Immature natural killer cell (primary cell): ENCODE measurements around the gene SPG7. TPM values are rescaled to one million over a fixed set of nuclear protein-coding genes. Genes with fewer than 3 reads are reported as not detected.

Experiments used
- DNase-seq, 3 donors: peaks; one replicate each; pipeline ENCODE4 v3.0.0; 2022; ENCODE audit warnings: mixed read lengths in 1 of 3
- H3K27ac Mint-ChIP-seq, 6 donors: one replicate each; pipeline ENCODE4 v1.8.0; 2020; ENCODE audit warnings: mixed read lengths in 6 of 6, mild to moderate bottlenecking in 5 of 6, inconsistent platforms in 4 of 6, moderate library complexity in 3 of 6
- H3K27me3 Mint-ChIP-seq, 3 donors: one replicate each; pipeline ENCODE4 v1.8.0; 2020 to 2021; ENCODE audit warnings: low read depth in 3 of 3, mild to moderate bottlenecking in 3 of 3, mixed read lengths in 3 of 3, moderate library complexity in 3 of 3, inconsistent platforms in 1 of 3
- H3K36me3 Mint-ChIP-seq, 3 donors: one replicate each; pipeline ENCODE4 v1.8.0; 2020; ENCODE audit warnings: mixed read lengths in 3 of 3, inconsistent platforms in 2 of 3, mild to moderate bottlenecking in 2 of 3
- H3K4me1 Mint-ChIP-seq, 2 donors: one replicate each; pipeline ENCODE4 v1.8.0; 2020; ENCODE audit warnings: inconsistent platforms in 2 of 2, mild to moderate bottlenecking in 2 of 2, mixed read lengths in 2 of 2, moderate library complexity in 1 of 2
- H3K4me3 Mint-ChIP-seq, 5 donors: one replicate each; pipeline ENCODE4 v1.8.0; 2020; ENCODE audit warnings: mild to moderate bottlenecking in 5 of 5, mixed read lengths in 5 of 5, inconsistent platforms in 3 of 5, moderate library complexity in 3 of 5
- H3K9me3 Mint-ChIP-seq, 6 donors: one replicate each; pipeline ENCODE4 v1.8.0; 2020; ENCODE audit warnings: mild to moderate bottlenecking in 6 of 6, mixed read lengths in 6 of 6, inconsistent platforms in 4 of 6, moderate library complexity in 3 of 6
- polyA plus RNA-seq, 3 donors: library from polyadenylated mRNA; unstranded; fragments of 300-500 nt; fragmentation: Illumina TruSeq; gene quantifications; one replicate each; pipeline ENCODE4 v1.2.3, GENCODE V29; 2021

The SPG7 gene
- polyA plus RNA-seq, 3 donors from 2014 or later = 39.7 to 48.4 (median 41.0) TPM

DNA sequence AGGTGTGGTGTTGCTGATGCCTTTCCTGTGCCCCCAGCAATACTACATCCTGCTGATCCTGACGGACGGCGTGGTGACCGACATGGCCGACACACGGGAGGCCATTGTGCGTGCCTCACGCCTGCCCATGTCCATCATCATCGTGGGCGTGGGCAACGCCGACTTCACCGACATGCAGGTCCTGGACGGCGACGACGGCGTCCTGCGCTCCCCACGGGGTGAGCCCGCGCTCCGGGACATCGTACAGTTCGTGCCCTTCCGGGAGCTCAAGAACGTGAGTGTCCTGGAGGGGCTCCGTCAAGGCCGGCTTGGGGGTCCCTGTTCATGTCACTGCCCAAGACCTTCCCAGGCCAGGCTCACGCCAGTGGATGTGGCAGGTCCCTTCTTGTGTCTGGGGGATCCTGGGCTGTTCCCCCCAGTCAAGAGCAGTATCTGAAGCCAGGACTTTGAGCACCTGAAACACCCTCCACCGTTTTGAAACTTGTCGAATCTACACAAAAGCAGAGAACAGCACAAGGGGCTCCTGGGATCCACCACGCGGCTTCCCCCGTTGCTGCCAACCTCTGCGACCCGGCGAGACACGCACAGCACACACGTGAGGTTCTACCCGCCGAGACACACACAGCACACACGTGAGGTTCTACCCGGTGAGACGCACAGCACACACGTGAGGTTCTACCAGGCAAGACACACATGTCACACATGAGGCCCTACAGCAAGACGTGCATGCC lies 87.3 kb downstream of the SPG7 start:
- H3K27ac Mint-ChIP-seq = peak overlapping the region in 2 of 6 donors; percentile 13 to 40
- H3K4me1 Mint-ChIP-seq = peaks cover 11 to 15% of the 10 kb centered on the region in 2 donors
- no peaks in the 10 kb centered on the region for H3K9me3 Mint-ChIP-seq
- H3K4me3 Mint-ChIP-seq = no peak overlapping the region
- no peaks in the 10 kb centered on the region for H3K36me3 Mint-ChIP-seq
- DNase-seq = no peak
- H3K27me3 Mint-ChIP-seq = peaks cover 0 to 7% (median 0%) of the 10 kb centered on the region in 3 donors

- H3K27ac Mint-ChIP-seq = peak overlapping the region in 2 of 6 donors; percentile 13 to 45
- no peaks in the 10 kb centered on the region for H3K36me3 Mint-ChIP-seq
- peaks cover 0 to 7% (median 0%) of the 10 kb centered on the region in 3 donors for H3K27me3 Mint-ChIP-seq
- DNase-seq = no peak
- no peaks in the 10 kb centered on the region for H3K9me3 Mint-ChIP-seq
- peaks cover 11 to 15% of the 10 kb centered on the region in 2 donors for H3K4me1 Mint-ChIP-seq
- H3K4me3 Mint-ChIP-seq = no peak overlapping the region
Observed at GRCh38 chr16:89596061-89596689, 88.0 kb downstream of the SPG7 start.

DNA sequence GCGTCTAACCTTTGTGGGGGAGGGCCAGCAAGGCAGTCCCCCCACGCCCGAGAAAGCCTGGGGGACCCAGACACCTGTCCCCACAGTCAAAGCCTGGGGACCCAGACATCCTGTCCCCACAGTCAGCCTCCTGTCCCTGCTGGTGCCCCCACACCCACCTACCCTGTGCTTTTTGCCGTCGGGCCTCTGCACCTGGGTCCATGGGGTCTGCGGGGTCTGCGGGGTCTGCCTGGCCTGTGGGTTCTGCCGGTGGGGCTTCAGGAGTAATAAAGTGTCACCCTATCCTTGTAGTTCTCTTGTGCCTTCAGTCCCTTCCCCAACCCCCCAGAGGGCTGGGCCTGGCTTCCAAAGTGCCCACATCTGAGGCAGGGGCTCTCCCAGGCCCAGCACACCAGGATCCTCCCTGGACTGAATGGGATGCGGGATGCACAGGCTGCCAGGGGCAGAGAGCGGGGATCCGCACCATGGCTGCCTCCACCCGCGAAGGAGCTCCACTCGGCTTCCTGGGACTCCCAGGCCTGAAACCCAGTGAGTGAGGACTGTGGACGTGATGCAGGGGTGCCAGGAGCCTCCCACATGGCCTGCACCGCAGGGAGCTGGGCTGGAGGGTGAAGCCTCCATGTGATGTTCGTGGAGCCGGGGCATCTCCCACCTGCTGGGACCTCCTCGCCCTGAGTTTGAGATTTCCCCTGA lies 88.9 kb downstream of the SPG7 start:
- no peak for DNase-seq
- H3K4me3 Mint-ChIP-seq = no peak overlapping the region
- no peaks in the 10 kb centered on the region for H3K9me3 Mint-ChIP-seq
- H3K4me1 Mint-ChIP-seq = peaks cover 12 to 16% of the 10 kb centered on the region in 2 donors
- H3K27me3 Mint-ChIP-seq = peaks cover 0 to 7% (median 0%) of the 10 kb centered on the region in 3 donors
- H3K27ac Mint-ChIP-seq = no peak overlapping the region
- no peaks in the 10 kb centered on the region for H3K36me3 Mint-ChIP-seq

DNA sequence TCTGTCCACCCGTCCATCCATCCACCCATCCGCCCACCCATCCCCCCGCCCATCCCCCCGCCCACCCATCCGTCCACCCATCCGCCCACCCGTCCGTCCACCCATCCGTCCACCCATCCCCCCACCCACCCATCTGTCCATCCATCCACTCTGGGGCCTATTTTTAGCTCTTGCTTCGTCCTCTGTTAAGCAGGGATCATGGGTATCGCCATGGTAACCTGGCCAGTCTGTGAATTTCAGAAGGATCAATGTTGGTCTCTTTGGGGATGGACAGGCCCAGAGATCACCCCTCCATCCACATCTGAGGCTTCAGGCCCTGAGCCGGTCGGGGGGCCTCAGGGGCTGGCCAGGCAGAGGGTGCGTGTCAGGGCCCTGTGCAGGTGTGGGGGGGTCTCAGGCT lies 90.0 kb downstream of the SPG7 start:
- DNase-seq = no peak
- Mint-ChIP-seq H3K27me3 (peaks cover 0 to 7% (median 3%) of the 10 kb centered on the region in 3 donors), H3K4me1 (peaks cover 23 to 27% of the 10 kb centered on the region in 2 donors), H3K9me3 (no peaks in the 10 kb centered on the region), H3K27ac (no peak overlapping the region), H3K4me3 (no peak overlapping the region), H3K36me3 (no peaks in the 10 kb centered on the region)

DNA sequence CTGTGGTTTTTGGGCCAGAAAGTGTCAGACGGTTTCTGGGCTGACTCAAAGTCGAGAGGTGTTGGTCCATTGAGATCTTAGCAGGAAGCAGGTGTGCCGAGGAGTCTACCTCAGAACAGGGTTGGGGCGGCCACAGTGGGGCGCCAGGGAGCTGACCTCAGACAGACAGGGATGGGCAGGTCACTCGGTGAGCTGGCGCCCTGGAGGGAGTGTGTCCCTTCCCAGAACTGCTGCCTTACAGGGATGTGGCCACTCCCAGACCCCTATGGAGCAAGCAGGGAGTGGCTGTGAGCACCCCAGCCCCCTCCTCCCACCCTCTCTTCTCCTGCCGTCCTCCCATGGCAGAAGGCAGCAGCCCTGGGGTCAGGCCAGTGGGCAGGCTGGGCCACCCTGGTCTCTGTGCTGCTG lies 91.3 kb downstream of the SPG7 start:
- Mint-ChIP-seq H3K27ac (peak overlapping the region in 1 of 6 donors; percentile 49), H3K27me3 (peaks cover 0 to 3% (median 0%) of the 10 kb centered on the region in 3 donors), H3K9me3 (no peaks in the 10 kb centered on the region), H3K36me3 (no peaks in the 10 kb centered on the region), H3K4me3 (no peak overlapping the region), H3K4me1 (peaks cover 12 to 17% of the 10 kb centered on the region in 2 donors)
- no peak for DNase-seq

GRCh38 chr16:89599902-89600301 lies 91.7 kb downstream of the SPG7 start:
- Mint-ChIP-seq H3K4me1 (peaks cover 12 to 17% of the 10 kb centered on the region in 2 donors), H3K27ac (peak overlapping the region in 1 of 6 donors; percentile 40), H3K36me3 (no peaks in the 10 kb centered on the region), H3K4me3 (no peak overlapping the region), H3K9me3 (no peaks in the 10 kb centered on the region), H3K27me3 (peaks cover 0 to 3% (median 0%) of the 10 kb centered on the region in 3 donors)
- no peak for DNase-seq

GRCh38 chr16:89600427-89600826 lies 92.2 kb downstream of the SPG7 start:
- Mint-ChIP-seq H3K4me1 (peaks cover 12 to 17% of the 10 kb centered on the region in 2 donors), H3K4me3 (no peak overlapping the region), H3K27me3 (peaks cover 0 to 3% (median 0%) of the 10 kb centered on the region in 3 donors), H3K9me3 (no peaks in the 10 kb centered on the region), H3K27ac (peak overlapping the region in 1 of 6 donors; percentile 40), H3K36me3 (no peaks in the 10 kb centered on the region)
- no peak for DNase-seq

GRCh38 chr16:89600956-89601355 lies 92.8 kb downstream of the SPG7 start:
- no peak overlapping the region for H3K27ac Mint-ChIP-seq
- no peak overlapping the region for H3K4me3 Mint-ChIP-seq
- H3K9me3 Mint-ChIP-seq = no peaks in the 10 kb centered on the region
- peaks cover 0 to 3% (median 0%) of the 10 kb centered on the region in 3 donors for H3K27me3 Mint-ChIP-seq
- H3K4me1 Mint-ChIP-seq = peaks cover 12 to 14% of the 10 kb centered on the region in 2 donors
- DNase-seq = no peak
- H3K36me3 Mint-ChIP-seq = no peaks in the 10 kb centered on the region

GRCh38 chr16:89601906-89602272 lies 93.7 kb downstream of the SPG7 start:
- Mint-ChIP-seq H3K4me3 (peak overlapping the region in 1 of 5 donors; percentile 50), H3K9me3 (no peaks in the 10 kb centered on the region), H3K4me1 (peaks cover 12 to 14% of the 10 kb centered on the region in 2 donors), H3K27ac (no peak overlapping the region), H3K27me3 (peaks cover 0 to 3% (median 0%) of the 10 kb centered on the region in 3 donors), H3K36me3 (no peaks in the 10 kb centered on the region)
- DNase-seq = no peak

DNA sequence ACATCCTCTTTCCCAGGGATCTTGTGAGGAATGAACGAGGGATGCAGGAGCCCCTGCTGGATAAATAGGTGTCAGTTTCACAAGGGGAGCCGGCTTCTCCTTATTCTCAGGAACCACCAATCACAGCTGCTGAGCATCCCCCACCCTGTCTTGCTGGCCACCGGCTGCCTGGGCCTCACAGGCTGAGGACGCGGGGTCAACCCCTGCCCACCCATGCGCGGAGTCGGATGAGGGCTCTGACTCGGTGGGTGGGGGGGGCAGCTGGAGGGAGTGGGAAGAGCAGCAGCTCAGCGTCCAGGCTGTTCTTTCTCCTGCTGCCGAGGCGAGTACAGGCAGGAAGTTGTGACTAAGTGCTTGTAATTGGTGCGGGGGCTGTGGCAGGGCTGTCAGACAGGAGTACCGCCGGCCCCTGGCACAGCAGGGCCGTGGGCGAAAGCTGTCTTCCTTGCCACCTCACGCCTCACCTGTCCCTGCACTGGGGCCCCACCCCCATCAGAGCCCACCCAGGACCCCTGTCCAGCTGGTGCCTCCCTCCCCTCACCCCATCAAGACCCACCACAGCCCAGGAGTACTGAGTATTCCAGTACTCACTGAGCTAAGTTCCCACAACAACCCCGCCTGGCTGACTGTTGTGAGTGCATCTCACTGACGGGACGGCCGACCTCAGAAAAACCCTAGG lies 94.2 kb downstream of the SPG7 start:
- Mint-ChIP-seq H3K9me3 (no peaks in the 10 kb centered on the region), H3K36me3 (no peaks in the 10 kb centered on the region), H3K27ac (peak overlapping the region in 3 of 6 donors; percentile 54 to 71 (median 62)), H3K4me3 (peak overlapping the region; percentile 4 to 57 (median 50)), H3K27me3 (peaks cover 0 to 3% (median 0%) of the 10 kb centered on the region in 3 donors), H3K4me1 (peaks cover 12 to 14% of the 10 kb centered on the region in 2 donors)
- peak; percentile 54 to 58 (median 58) for DNase-seq

- peak overlapping the region in 4 of 5 donors; percentile 4 to 57 (median 52) for H3K4me3 Mint-ChIP-seq
- H3K27ac Mint-ChIP-seq = peak overlapping the region in 4 of 6 donors; percentile 8 to 60 (median 55)
- no peak for DNase-seq
- H3K9me3 Mint-ChIP-seq = no peaks in the 10 kb centered on the region
- H3K27me3 Mint-ChIP-seq = peaks cover 0 to 3% (median 0%) of the 10 kb centered on the region in 3 donors
- H3K4me1 Mint-ChIP-seq = peaks cover 12 to 14% of the 10 kb centered on the region in 2 donors
- no peaks in the 10 kb centered on the region for H3K36me3 Mint-ChIP-seq
Observed at GRCh38 chr16:89602952-89603590, 94.9 kb downstream of the SPG7 start.

GRCh38 chr16:89604764-89605163 lies 96.6 kb downstream of the SPG7 start:
- Mint-ChIP-seq H3K27me3 (peaks cover 0 to 3% (median 2%) of the 10 kb centered on the region in 3 donors), H3K4me1 (peaks cover 12 to 14% of the 10 kb centered on the region in 2 donors), H3K9me3 (no peaks in the 10 kb centered on the region), H3K4me3 (no peak overlapping the region), H3K27ac (no peak overlapping the region), H3K36me3 (no peaks in the 10 kb centered on the region)
- no peak for DNase-seq
